CD4-positive, alpha-beta T cell treated with Interleukin-17A for 1 hour (primary cell): Measurements from ENCODE around the gene ITPRID2.
"Not testable (repeated sequence)": the region's sequence is repeated elsewhere in the genome, so short reads cannot be mapped to it uniquely, and the experiment has no call there.

Experiments used
- DNase-seq: peaks from one replicate; pipeline ENCODE4 v3.0.0-alpha.2; 2020

The ITPRID2 gene

GRCh38 chr2:181918188-181918587 lies 26.7 kb downstream of the ITPRID2 start:
- DNase-seq: no peak

GRCh38 chr2:181923121-181923520 lies 31.6 kb downstream of the ITPRID2 start:
- no peak for DNase-seq

DNA sequence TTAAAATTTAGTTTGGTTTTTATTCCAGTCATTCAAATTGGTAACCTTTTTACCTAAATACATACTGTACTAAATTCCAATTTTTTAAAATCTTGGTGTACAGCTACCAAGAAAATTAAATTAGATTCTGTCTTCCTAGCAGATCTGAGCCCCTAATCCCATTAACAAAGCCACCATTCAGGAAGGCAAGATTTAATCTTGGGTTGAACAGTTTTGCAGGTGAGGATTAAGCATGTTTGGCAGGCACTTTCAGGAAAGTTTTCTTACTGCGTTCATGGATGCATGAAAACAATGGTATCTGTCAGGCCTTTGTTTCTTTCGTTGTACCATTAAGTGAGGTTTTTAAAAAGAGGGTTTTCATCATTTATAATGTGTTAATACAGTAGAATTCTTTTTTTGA lies 32.8 kb downstream of the ITPRID2 start:
- DNase-seq: no peak

GRCh38 chr2:181934694-181935093 lies 43.2 kb downstream of the ITPRID2 start:
- DNase-seq: no peak

DNA sequence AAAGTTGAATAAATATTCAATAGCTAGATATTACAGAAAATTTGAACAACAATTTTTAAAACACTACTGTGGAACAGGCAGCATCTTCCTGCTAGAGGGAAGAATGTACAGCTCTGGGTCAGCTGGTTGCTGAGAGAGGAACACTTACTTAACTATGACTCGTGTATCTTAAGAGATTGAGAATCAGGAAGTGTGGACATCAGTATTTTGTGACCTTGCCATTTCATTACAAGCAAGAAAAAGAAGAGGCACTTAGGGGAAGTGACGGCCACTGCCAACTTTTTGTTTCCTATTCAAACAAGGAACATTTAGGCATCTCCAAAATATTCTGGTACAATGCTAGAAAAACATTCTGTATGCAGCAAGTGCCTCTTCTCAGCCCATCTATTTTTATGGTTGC lies 45.9 kb downstream of the ITPRID2 start:
- no peak for DNase-seq

- no peak for DNase-seq
Measured at GRCh38 chr2:181943411-181944124, 52.0 kb downstream of the ITPRID2 start.

GRCh38 chr2:181944164-181944913 lies 52.8 kb downstream of the ITPRID2 start:
- DNase-seq: no peak

DNA sequence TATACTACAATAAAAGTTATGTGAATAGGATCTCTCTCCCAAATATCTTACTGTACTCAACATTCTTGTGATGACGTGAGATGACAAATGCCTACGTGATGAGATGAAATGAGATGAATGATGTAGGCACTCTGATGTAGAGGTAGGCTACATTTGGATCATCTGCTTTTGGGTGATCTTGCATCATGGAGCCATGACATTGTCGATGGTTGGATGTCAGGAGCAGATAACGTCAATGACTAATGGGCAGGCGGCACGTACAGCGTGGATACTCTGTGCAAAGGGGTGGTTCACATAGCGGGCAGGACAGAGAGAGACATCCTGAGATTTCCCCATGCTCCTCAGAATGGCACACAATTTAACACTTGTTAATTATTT lies 53.4 kb downstream of the ITPRID2 start:
- DNase-seq: no peak

DNA sequence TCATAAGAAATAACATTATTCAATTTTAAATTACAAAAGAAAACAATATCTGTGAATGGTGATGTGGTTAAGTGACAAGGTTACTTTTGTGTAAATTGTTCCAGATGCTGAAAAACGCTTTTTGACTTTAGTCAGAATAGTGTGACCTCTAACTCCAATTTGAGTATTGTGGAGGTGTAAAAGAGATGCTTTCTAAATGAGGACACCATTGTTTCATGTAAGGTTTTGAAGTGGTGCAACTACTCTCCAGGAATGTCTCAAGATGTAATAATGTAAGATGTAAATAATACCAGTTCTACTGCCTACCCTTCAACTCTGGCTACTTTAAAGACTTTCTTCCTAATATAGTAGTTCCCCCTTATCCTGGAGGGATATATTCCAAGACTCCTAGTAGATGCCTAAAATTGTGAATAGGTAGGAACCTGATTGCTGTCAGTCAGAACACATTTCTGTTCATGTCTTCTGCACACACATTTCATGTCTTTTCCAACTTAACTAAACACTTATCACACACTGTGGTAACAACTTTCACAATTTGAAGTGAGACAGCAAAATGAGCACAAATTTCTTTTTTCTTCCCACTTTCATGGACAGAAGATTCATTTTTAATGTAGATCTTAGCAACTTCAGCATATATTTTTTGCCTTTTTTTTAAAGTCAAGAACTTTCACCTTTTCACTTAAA lies 55.1 kb downstream of the ITPRID2 start:
- DNase-seq: no peak

DNA sequence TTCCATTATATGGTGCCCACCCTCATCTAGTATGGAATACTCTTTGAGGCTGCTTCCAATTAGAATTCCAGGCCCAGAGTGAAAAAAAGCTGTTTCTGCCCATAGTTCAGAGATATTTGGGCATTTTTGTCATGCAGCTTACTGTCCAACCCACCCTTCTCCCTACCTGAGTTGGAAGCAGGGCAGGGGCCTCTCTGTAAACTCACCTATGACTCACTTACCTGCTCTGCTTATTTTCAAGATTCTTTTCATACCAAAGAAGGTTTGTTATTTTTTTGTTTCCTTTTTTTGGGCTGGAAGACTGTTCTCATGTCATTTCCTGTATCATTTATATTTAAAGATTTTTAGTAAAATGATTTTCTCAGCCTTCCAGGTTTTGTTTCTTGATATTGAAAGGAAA lies 55.7 kb downstream of the ITPRID2 start:
- no peak for DNase-seq

GRCh38 chr2:181948227-181948626 lies 56.7 kb downstream of the ITPRID2 start:
- no peak for DNase-seq

GRCh38 chr2:181949047-181949446 lies 57.5 kb downstream of the ITPRID2 start:
- DNase-seq: no peak

- no peak for DNase-seq
Measured at GRCh38 chr2:181952404-181953226, 61.1 kb downstream of the ITPRID2 start.

GRCh38 chr2:181953881-181954537 lies 62.5 kb downstream of the ITPRID2 start:
- DNase-seq: peak; percentile 64

DNA sequence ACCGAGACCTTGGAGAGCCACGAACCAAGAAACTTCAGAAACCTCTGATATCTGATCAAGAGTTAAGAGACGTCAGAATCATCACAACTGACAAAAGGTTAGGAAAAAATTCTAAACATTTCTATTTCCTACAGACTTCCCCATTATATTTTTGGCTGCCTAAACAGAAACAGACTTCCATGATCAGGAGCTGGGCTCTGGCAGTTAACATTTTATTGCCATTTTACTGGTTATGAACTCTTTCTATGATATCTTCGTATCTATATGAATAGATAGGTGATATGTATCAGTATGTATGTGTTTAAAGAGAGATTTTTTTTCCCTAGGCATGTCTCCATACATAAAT lies 63.0 kb downstream of the ITPRID2 start:
- no peak for DNase-seq

DNA sequence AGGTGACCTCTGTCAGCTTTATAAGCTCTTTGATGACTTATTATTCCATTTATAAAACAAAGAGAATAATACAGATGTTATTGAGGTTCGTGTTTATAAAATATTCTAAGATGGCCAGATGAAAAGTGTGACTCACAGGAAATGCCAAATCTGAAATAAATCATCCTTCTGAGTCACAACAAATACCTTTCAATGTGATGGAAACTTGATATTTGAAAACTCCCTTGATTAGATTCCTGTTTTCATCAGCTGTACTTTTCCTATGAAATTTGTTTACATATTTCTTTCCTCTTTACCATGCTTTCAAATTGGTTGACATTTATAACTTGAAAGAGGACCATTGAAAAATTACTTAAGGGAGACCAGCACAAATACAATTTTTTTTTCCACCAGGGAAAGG lies 63.5 kb downstream of the ITPRID2 start:
- DNase-seq: no peak

- DNase-seq: not testable (repeated sequence)
Measured at GRCh38 chr2:181955866-181956265, 64.3 kb downstream of the ITPRID2 start.

DNA sequence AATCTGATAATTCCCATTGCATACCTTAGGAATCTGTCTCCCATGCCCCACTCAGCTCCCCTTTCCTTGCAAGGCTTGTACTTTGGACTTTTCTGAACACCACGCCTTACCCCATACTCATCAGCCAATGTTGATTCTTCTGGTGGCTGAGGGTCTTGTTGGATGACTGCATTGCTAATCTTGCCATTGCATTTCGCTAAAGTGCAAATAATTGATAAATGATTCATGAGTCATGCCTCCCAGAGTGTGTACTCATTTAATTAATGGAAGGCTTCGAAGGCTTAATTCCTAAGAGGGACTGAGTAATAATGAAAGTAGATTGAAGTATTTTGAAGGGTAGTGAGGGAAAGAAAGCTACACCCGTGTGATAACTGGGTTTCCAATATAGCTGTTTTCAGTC lies 66.1 kb downstream of the ITPRID2 start:
- no peak for DNase-seq

GRCh38 chr2:181958726-181959125 lies 67.2 kb downstream of the ITPRID2 start:
- DNase-seq: no peak

GRCh38 chr2:181959508-181959907 lies 68.0 kb downstream of the ITPRID2 start:
- DNase-seq: no peak

DNA sequence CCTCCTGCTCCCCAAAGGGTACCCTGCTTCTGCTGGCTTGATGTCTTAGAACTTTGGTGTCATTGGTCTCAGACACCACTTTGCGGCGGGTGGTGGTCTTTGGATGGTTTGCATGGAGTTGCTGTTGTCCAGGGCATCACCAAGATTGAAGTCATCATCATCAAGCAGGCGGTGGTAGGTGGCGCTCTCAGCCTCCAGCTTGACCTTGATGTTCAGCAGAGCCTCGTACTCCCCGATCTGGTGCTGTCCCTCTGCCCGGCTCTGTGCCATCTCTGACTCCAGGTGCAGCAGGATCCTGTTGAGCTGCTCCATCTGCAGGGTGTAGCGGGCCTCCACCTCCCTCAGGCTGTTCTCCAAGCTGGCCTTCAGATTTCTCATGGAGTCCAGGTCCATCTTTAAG lies 69.6 kb downstream of the ITPRID2 start:
- DNase-seq: not testable (repeated sequence)

- no peak for DNase-seq
Measured at GRCh38 chr2:181962142-181962541, 70.6 kb downstream of the ITPRID2 start.
